HG03432 (cell line): ENCODE results near the gene SHANK1.

ENCODE experiments used
- ATAC-seq: cut with Tn5 transposase; IDR thresholded peaks from one replicate; pipeline ENCODE4 v1.9.1; 2021; ENCODE audit warnings: mild to moderate bottlenecking, moderate library complexity; ENCODE audit not compliant: unreplicated experiment

Gene SHANK1

GRCh38 chr19:50713556-50714236, 5.9 kb downstream of the SHANK1 start:
- no peak for ATAC-seq

- no peak for ATAC-seq
Observed at GRCh38 chr19:50712833-50713232, 6.8 kb downstream of the SHANK1 start.

- ATAC-seq: no peak
Observed at GRCh38 chr19:50711805-50712204, 7.8 kb downstream of the SHANK1 start.

DNA sequence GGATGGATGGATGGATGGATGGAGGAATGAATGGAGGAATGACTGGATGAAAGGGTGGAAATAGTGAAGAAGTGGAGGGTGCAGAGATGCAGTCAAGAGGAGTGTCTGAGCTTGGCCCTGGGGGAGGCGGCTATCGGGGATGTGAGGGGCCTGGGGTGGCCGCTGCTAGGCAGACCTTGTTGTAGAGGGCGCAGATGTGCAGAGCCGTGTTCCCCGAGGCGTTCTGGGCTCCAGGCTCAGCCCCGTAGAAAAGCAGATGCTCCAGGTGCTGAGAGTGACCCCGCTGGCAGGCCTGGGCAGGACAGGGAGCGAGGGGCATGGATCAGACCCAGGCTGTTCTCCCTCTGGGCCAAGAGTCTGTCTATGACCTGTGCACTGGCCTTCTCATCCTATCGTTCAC, 8.4 kb downstream of the SHANK1 start:
- no peak for ATAC-seq

- no peak for ATAC-seq
Observed at GRCh38 chr19:50710612-50711011, 9.0 kb downstream of the SHANK1 start.

DNA sequence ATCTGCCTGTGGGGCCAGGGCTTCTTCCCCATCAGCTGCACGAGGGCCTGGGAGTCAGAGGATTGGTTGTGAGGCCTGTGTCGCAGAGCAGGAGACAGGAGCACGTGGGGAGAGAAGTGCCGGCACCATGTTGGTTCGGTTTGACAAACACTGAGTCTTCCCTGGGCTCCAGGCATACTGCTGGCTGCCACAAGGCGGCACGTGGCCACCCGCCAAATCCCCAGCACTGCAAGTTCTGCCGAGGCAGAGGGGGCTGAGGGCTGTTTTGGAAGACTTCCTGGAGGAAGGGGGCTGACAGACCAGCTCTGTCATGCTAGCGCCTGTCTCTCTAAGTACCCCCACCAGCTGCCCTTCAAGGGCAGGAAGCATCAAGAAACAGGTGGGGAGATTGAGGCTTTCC, 9.5 kb downstream of the SHANK1 start:
- no peak for ATAC-seq

DNA sequence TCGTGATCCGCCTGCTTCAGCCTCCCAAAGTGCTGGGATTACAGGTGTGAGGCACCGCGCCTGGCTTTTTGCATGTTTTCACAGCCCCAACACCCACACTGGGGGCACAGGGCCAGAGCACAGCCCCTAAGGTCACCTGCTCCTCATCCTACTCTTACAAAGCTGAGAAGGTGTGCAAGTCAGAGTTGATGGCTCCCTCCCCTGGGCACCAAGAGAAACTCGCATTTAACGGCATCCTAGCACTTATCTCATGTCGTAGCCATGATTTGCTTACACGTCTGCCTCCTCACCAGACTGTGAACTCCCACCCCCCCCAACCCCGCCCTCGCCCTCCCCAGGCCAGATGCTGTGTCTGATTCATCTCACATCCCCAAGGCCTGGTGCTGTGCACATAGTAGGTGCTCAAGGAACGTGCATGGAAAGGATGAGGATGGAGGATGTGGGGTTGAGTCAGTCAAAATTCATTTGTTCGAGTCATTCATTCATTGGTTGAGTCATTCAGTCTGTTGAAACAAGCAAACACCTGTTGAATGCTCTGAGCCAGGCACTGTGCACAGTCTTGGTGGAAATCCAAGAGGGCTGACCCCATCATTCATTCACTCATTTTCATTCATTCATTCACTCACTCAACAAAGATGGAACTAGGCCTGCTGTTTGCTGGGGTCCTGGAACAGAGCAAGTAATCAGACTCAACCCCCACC, 11.3 kb downstream of the SHANK1 start:
- no peak for ATAC-seq

DNA sequence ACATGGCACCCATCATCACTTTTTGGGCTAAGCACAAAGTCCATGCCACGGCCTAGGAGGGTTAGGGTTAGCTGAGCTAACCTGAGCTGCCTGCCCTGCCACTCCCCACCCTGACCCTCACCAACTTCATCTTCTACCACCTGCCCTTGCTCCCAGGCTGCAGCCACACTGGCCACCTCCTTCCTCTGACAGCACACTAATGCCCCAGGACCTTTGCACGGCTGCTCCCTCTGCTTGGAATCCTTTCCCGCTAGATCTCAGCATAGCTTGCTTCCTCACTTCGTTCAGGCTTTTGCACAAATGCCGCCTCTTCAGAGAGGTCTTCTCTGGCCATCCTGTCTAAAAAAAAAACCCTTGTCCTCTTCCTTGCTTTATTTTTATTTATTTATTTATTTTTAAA, 13.2 kb downstream of the SHANK1 start:
- ATAC-seq: no peak

- ATAC-seq: no peak
Observed at GRCh38 chr19:50705422-50706019, 14.1 kb downstream of the SHANK1 start.

DNA sequence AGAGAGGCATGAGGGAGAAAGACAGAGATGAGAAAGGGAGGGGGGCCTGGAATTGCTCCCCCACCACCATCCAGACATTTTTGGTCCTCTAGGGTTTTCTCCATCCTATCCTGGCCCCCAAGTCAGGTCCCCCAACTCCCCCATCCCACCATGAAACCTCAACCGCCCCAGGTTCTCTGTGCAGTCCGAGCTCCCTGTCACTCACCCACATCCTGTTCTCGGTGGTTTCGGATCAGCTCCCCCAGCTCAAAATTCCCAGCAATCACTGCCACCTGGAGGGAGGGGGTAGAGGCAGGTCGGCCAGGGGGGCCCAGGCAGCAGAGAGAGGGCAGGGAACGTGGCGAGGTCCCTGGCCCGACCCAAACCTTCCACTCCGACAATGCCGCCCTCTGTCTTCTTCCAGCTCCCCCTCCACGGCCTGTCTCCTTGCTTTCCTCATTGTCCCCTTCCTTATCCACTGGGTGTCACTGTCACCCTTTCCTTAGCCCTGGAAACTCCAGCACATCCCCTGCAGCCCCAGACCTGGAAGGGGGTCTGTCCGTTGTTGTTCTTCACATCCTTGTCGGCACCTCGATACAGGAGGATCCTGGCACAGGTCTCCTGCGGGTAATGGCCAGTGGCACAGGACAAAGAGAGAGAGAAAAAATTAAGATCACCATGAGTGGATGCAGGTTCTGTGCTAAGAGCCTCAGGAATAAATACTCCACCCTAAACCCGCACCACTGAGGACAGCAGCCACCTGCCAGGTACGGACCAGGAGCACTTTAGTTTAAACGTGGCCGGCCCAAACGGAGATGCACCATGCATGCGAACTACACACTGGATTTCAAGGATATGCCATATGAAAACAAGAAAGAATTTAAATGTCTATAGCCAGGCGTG, 15.4 kb downstream of the SHANK1 start:
- no peak for ATAC-seq

DNA sequence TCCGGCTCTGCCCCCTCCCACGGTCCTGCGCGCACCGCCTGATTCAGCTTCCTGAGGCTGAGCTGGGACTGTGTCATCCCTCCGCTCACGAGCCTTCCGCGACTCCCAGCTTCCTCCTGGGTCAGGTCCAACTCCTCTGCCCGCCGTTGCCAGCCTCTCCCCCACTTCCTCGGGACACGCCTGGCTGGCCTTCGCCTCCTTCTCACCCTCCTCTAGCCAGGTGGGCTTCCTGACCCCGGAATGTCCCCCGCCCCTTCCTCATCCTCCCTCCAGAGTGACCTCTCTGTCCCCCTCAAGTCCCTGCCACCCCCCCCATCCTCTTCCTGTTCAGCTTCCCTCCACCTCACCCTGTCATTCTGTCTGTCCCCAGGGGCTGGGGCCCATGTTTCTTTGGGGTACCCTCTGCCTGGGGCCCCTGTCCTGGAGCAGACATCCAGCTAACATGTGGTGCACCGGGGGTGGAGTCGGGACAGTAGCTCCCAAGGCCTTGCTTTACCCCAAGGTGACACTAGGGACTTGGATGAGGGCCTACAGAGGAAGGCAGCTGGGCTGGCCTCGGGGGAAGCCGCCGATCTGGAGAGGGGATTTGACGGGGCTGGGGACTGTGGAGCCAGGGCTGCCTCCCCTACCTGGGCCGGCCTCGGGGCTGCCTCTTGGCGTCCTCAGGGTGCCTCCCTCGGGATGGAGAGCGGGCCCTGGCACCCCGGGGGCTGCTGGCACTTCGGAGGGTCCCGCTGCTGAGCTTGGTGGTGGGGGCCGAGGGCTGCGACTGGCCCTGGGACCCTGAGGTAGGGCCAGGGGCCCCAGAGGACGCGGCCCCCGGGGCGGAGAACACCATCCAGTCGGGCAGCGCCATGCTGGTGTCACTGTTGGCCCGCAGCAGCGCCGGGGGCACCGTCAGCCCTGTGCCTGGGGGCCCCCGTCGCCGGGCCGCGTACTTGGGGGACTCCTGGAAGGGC, 16.5 kb downstream of the SHANK1 start:
- no peak for ATAC-seq

DNA sequence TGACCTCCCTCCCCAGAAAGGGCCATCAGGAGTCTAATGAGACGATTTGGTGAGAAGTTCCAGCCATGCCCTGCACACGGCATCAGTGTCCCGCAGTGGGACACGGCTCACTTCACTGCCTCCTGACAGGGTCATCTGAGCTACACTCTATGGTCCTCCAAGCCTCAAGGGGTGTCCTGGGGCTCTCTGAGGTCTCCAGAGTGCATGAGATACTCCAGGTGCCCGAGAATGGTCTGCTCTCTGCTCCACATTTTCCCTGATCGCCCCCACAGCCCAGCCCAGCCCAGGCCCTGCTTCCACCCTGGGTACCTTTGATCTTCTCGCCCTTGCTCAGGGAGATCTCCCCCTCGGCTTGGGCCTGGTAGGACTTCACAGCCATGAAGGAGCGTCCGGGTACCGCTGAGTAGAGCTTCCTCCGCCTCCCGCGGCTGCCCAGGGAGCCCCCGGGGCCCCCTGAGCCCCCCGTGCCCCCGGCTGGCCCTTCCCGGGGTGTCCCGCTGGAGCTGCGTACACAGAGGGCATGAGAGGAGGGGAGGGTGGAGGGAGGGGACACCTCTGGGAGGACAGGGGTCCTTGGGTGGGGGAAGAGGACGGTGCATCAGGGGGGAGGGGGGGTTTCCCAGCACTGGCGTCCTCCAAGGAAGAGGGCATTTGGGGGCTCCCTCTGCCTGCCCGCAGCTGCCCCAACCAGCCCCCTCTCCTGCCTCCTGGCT, 17.3 kb downstream of the SHANK1 start:
- no peak for ATAC-seq

GRCh38 chr19:50701367-50701985, 18.1 kb downstream of the SHANK1 start:
- no peak for ATAC-seq

DNA sequence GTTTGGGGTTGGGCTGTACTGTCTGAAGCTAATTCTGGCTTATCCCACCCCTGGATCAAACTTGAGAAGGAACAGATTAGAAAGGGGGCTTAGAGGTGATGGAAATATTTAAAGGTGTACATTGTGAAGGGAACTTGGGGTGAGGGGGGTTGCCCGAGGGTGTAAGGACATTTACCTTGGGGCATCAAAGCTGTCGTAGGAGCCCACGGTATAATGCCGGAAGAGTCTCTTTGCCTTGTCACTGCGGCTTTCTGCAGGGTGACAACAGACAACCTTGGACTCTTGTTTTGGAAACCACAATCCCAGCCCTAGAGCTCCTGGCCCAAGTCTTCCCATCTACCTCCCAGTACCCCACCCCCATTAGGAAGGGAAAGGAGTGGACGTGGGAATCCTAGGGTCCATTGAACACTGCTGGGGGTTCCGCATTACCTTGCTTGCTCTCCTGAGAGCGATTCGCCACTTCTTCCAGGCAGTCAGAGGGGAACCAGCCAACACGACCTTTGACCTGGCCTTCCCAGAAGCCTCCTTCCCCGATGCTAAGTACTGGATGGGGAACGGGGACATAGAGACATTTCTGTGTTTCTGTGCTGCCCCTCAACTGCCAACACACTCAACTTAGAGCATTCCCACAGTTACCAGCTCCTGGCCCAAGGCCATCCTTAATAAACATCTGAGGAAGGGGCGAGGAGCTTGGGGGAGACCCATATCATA, 22.0 kb downstream of the SHANK1 start:
- ATAC-seq: no peak

- ATAC-seq: no peak
Observed at GRCh38 chr19:50696094-50696483, 23.5 kb downstream of the SHANK1 start.

DNA sequence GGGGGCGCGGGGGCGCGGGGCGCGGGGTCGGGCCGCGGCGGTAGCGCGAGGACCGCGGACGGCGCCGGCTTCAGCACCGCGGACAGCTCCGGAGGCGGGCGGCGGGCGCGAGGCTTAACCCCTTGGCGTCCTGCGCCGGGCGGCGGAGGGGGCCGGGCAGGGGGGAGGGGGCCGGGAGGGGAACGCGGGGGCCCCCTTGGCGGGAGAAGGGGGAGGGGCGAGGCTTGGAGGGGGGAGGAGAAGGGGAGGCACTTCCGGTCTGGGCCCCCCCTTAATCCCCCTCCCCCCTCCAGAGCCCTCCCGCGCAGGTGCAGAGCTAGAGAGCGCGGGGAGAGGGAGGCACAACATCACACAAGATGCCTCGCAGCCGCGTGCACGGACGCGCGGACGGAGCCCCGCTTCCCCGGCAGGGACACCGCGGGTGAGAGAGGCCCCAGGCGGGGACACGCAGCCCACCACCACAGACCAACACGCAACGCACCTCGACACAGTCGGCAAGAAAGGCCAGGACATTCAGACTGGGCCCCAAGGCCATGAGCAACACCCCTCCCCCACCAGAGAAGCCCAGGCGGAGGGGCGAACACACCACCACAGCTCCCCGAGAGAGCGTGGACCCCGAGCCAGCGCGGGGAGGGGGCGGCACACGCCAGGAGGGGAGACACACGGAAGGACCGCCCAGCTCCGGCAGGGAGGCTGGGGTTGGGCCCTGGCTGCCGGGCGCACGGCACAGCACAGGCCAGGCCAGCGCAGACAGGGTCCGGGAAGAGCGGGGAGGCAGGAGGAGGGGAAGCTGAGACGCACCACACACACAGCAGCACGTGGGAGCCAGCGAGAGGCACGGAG, 24.1 kb downstream of the SHANK1 start:
- no peak for ATAC-seq

GRCh38 chr19:50694815-50695145, 24.8 kb downstream of the SHANK1 start:
- no peak for ATAC-seq
